Activated CD4-positive, alpha-beta T cell treated with anti-CD3 and anti-CD28 coated beads, Interleukin-2, amount 50 U/mL, for 1 hour (primary cell): ENCODE data around the gene TYRO3.
"Not testable (repeated sequence)": the region's sequence is repeated elsewhere in the genome, so short reads cannot be mapped to it uniquely, and the experiment has no call there.

ENCODE experiments used
- DNase-seq: peaks from one replicate; pipeline ENCODE4 v3.0.0-alpha.2; 2020

The TYRO3 gene

GRCh38 chr15:41575282-41575681 lies 16.3 kb downstream of the TYRO3 start:
- no peak for DNase-seq

- DNase-seq, result no peak
Measured at GRCh38 chr15:41577863-41578735, 19.1 kb downstream of the TYRO3 start.

GRCh38 chr15:41578736-41579383 lies 19.8 kb downstream of the TYRO3 start:
- DNase-seq, result no peak

GRCh38 chr15:41581110-41581509 lies 22.1 kb downstream of the TYRO3 start:
- DNase-seq, result no peak

- DNase-seq, result no peak
Measured at GRCh38 chr15:41583795-41584194, 24.8 kb downstream of the TYRO3 start.

GRCh38 chr15:41584636-41585126 lies 25.7 kb downstream of the TYRO3 start:
- DNase-seq, result no peak

GRCh38 chr15:41585127-41586047 lies 26.4 kb downstream of the TYRO3 start:
- DNase-seq, result peak; percentile 25

GRCh38 chr15:41586531-41587282 lies 27.7 kb downstream of the TYRO3 start:
- DNase-seq, result not testable (repeated sequence)

- not testable (repeated sequence) for DNase-seq
Measured at GRCh38 chr15:41589018-41589417, 30.0 kb downstream of the TYRO3 start.

GRCh38 chr15:41589571-41589970 lies 30.6 kb downstream of the TYRO3 start:
- not testable (repeated sequence) for DNase-seq

GRCh38 chr15:41591217-41591616 lies 32.2 kb downstream of the TYRO3 start:
- DNase-seq, result not testable (repeated sequence)

GRCh38 chr15:41592718-41593117 lies 33.7 kb downstream of the TYRO3 start:
- DNase-seq, result not testable (repeated sequence)

GRCh38 chr15:41594801-41595746 lies 36.1 kb downstream of the TYRO3 start:
- DNase-seq, result no peak

GRCh38 chr15:41596972-41597371 lies 38.0 kb downstream of the TYRO3 start:
- DNase-seq, result no peak

- no peak for DNase-seq
Measured at GRCh38 chr15:41597787-41598186, 38.8 kb downstream of the TYRO3 start.

- DNase-seq, result no peak
Measured at GRCh38 chr15:41599061-41599460, 40.0 kb downstream of the TYRO3 start.

GRCh38 chr15:41603411-41603935 lies 44.5 kb downstream of the TYRO3 start:
- no peak for DNase-seq

- DNase-seq, result peak; percentile 56
Measured at GRCh38 chr15:41603941-41604911, 45.2 kb downstream of the TYRO3 start.

- no peak for DNase-seq
Measured at GRCh38 chr15:41605566-41605965, 46.6 kb downstream of the TYRO3 start.
